GM21390 (cell line): ENCODE measurements around the gene DPP10.

Experiments
- ATAC-seq: cut with Tn5 transposase; IDR thresholded peaks from one replicate; pipeline ENCODE4 v1.9.1; 2021; ENCODE audit not compliant: unreplicated experiment

DPP10 gene

GRCh38 chr2:115533081-115533480 lies 1090.6 kb downstream of the DPP10 start:
- no peak for ATAC-seq

- no peak for ATAC-seq
Observed at GRCh38 chr2:115541814-115542213, 1099.4 kb downstream of the DPP10 start.

GRCh38 chr2:115542331-115542730 lies 1099.9 kb downstream of the DPP10 start:
- no peak for ATAC-seq

- no peak for ATAC-seq
Observed at GRCh38 chr2:115543024-115543423, 1100.6 kb downstream of the DPP10 start.

- no peak for ATAC-seq
Observed at GRCh38 chr2:115543461-115543860, 1101.0 kb downstream of the DPP10 start.

- no peak for ATAC-seq
Observed at GRCh38 chr2:115549611-115550130, 1107.2 kb downstream of the DPP10 start.

GRCh38 chr2:115552726-115553125 lies 1110.3 kb downstream of the DPP10 start:
- no peak for ATAC-seq

- ATAC-seq, result no peak
Observed at GRCh38 chr2:115554153-115554552, 1111.7 kb downstream of the DPP10 start.

- ATAC-seq, result no peak
Observed at GRCh38 chr2:115558725-115559124, 1116.3 kb downstream of the DPP10 start.

GRCh38 chr2:115560666-115561065 lies 1118.2 kb downstream of the DPP10 start:
- ATAC-seq, result no peak

- ATAC-seq, result no peak
Observed at GRCh38 chr2:115568643-115569042, 1126.2 kb downstream of the DPP10 start.

- ATAC-seq, result no peak
Observed at GRCh38 chr2:115569547-115569946, 1127.1 kb downstream of the DPP10 start.

GRCh38 chr2:115572746-115573145 lies 1130.3 kb downstream of the DPP10 start:
- no peak for ATAC-seq

- ATAC-seq, result no peak
Observed at GRCh38 chr2:115573756-115574155, 1131.3 kb downstream of the DPP10 start.

GRCh38 chr2:115574667-115575066 lies 1132.2 kb downstream of the DPP10 start:
- no peak for ATAC-seq

GRCh38 chr2:115580784-115581183 lies 1138.3 kb downstream of the DPP10 start:
- no peak for ATAC-seq

- no peak for ATAC-seq
Observed at GRCh38 chr2:115584507-115584906, 1142.1 kb downstream of the DPP10 start.

- no peak for ATAC-seq
Observed at GRCh38 chr2:115596659-115597375, 1154.4 kb downstream of the DPP10 start.

GRCh38 chr2:115603285-115603684 lies 1160.8 kb downstream of the DPP10 start:
- no peak for ATAC-seq

GRCh38 chr2:115606350-115606749 lies 1163.9 kb downstream of the DPP10 start:
- ATAC-seq, result no peak

- no peak for ATAC-seq
Observed at GRCh38 chr2:115609978-115610377, 1167.5 kb downstream of the DPP10 start.

- no peak for ATAC-seq
Observed at GRCh38 chr2:115610888-115611287, 1168.4 kb downstream of the DPP10 start.

GRCh38 chr2:115624332-115624731 lies 1181.9 kb downstream of the DPP10 start:
- no peak for ATAC-seq
